PC-9 (cell line): ENCODE measurements around the gene ARL5A. TPM values are rescaled to one million over a fixed set of nuclear protein-coding genes. Genes with fewer than 3 reads are reported as not detected.

Experiments
- BruUV-seq: library from RNA; stranded (reverse); fragments of 400-500 nt; replicated peaks from 2 replicates; lab custom pipeline; 2021; lab: Mats Ljungman, UMichigan
- CTCF ChIA-PET: fragments of 300-600 bp; sonication (Branson Sonifier 250); formaldehyde crosslinking; loops from one replicate; lab custom pipeline; 2022; ENCODE audit warnings: antibody characterized with exemption; lab: Charles Lee
- POLR2A ChIA-PET: fragments of 300-600 bp; sonication (Branson Sonifier 250); formaldehyde crosslinking; loops from one replicate; lab custom pipeline; 2022; ENCODE audit warnings: antibody characterized with exemption; ENCODE audit not compliant: unreplicated experiment; lab: Charles Lee
- DNase-seq, 2 experiments: peaks; one replicate each; pipeline versions ENCODE4 v3.0.0 to v3.0.0-alpha.2; 2015 to 2022; ENCODE audit warnings: mixed read lengths in 1 of 2
- H2AFZ ChIP-seq: fragments of 200-600 bp; sonication (generic); 2 replicates; pipeline ENCODE4 v1.8.1; 2017; ENCODE audit warnings: antibody characterized with exemption
- H3F3A ChIP-seq: fragments of 200-600 bp; sonication (generic); 2 replicates; pipeline ENCODE4 v1.8.1; 2017; ENCODE audit warnings: antibody characterized with exemption, mild to moderate bottlenecking, low read depth; ENCODE audit not compliant: insufficient read depth
- H3K27ac ChIP-seq: fragments of 200-600 bp; sonication (generic); 2 replicates; pipeline ENCODE4 v1.6.1; 2016; ENCODE audit warnings: mixed run types
- H3K27me3 ChIP-seq: fragments of 200-600 bp; sonication (generic); 2 replicates; pipeline ENCODE4 v1.6.1; 2016; ENCODE audit warnings: low read depth, mixed run types; ENCODE audit not compliant: insufficient read depth
- H3K36me3 ChIP-seq: fragments of 200-600 bp; sonication (generic); 2 replicates; pipeline ENCODE4 v1.6.1; 2016; ENCODE audit warnings: low read depth, mixed run types
- H3K4me1 ChIP-seq: fragments of 200-600 bp; sonication (generic); replicated peaks from 2 replicates; pipeline ENCODE4 v1.6.1; 2016; ENCODE audit warnings: mixed run types; ENCODE audit not compliant: insufficient read depth
- H3K4me2 ChIP-seq: fragments of 200-600 bp; sonication (generic); 2 replicates; pipeline ENCODE4 v1.6.1; 2017; ENCODE audit warnings: mixed run types
- H3K4me3 ChIP-seq: fragments of 200-600 bp; sonication (generic); 2 replicates; pipeline ENCODE4 v1.6.1; 2016; ENCODE audit warnings: mixed run types
- H3K79me2 ChIP-seq: fragments of 200-600 bp; sonication (generic); 2 replicates; pipeline ENCODE4 v1.6.1; 2017; ENCODE audit warnings: low read depth, mixed run types
- H3K9me2 ChIP-seq: fragments of 200-600 bp; sonication (generic); 2 replicates; pipeline ENCODE4 v1.8.1; 2017; ENCODE audit warnings: mild to moderate bottlenecking; ENCODE audit not compliant: insufficient read depth
- H3K9me3 ChIP-seq: fragments of 200-600 bp; sonication (generic); 2 replicates; pipeline ENCODE4 v1.8.1; 2016; ENCODE audit warnings: low read depth; ENCODE audit not compliant: insufficient read depth
- H4K20me1 ChIP-seq: fragments of 200-600 bp; sonication (generic); 2 replicates; pipeline ENCODE4 v1.8.1; 2017; ENCODE audit not compliant: insufficient read depth
- EZH2 ChIP-seq: fragments of 200-600 bp; sonication (generic); IDR thresholded peaks from 2 replicates; pipeline ENCODE4 v1.8.0; 2017; ENCODE audit warnings: antibody characterized with exemption, low read depth
- intact Hi-C: fragments of 100-400 bp; cut with micrococcal nuclease; formaldehyde crosslinking; loops from one replicate; pipeline ENCODE4 v1.10.0; 2022; ENCODE audit not compliant: unreplicated experiment
- total RNA-seq: library from RNA; stranded (reverse); gene quantifications from 2 replicates; pipeline ENCODE4 v1.2.3, GENCODE V29; 2021
- TF ChIP-seq, protein P1 (sequence below): fragments of 200-600 bp; sonication (generic); conservative IDR thresholded peaks from 2 replicates; pipeline ENCODE4 v1.6.1; 2017; ENCODE audit warnings: mixed run types, antibody characterized with exemption, mild to moderate bottlenecking, moderate library complexity

The ARL5A gene
- total RNA-seq, 1 experiment from 2014 or later, result 36.1 TPM

- no peak for TF ChIP-seq EZH2
- TF ChIP-seq, protein P1, sequence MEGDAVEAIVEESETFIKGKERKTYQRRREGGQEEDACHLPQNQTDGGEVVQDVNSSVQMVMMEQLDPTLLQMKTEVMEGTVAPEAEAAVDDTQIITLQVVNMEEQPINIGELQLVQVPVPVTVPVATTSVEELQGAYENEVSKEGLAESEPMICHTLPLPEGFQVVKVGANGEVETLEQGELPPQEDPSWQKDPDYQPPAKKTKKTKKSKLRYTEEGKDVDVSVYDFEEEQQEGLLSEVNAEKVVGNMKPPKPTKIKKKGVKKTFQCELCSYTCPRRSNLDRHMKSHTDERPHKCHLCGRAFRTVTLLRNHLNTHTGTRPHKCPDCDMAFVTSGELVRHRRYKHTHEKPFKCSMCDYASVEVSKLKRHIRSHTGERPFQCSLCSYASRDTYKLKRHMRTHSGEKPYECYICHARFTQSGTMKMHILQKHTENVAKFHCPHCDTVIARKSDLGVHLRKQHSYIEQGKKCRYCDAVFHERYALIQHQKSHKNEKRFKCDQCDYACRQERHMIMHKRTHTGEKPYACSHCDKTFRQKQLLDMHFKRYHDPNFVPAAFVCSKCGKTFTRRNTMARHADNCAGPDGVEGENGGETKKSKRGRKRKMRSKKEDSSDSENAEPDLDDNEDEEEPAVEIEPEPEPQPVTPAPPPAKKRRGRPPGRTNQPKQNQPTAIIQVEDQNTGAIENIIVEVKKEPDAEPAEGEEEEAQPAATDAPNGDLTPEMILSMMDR, result no peak
- H3K79me2 ChIP-seq, result no peaks in the 10 kb centered on the region
- H3K4me2 ChIP-seq, result no peak overlapping the region
- intact Hi-C loops, result no loop called here
- H3K9me3 ChIP-seq, result no peaks in the 10 kb centered on the region
- no peaks in the 10 kb centered on the region for H3K4me1 ChIP-seq
- DNase-seq, result no peak
- ChIA-PET POLR2A (no interaction called here), CTCF (no interaction called here)
- no peak overlapping the region for H3K27ac ChIP-seq
- no peaks in the 10 kb centered on the region for H4K20me1 ChIP-seq
- no TSS peak for BruUV-seq
- no peak overlapping the region for H2AFZ ChIP-seq
- H3K9me2 ChIP-seq, result no peaks in the 10 kb centered on the region
- no peaks in the 10 kb centered on the region for H3K27me3 ChIP-seq
- no peaks in the 10 kb centered on the region for H3K36me3 ChIP-seq
- H3K4me3 ChIP-seq, result no peak overlapping the region
- no peaks in the 10 kb centered on the region for H3F3A ChIP-seq
Observed at GRCh38 chr2:151844211-151844896, 16.1 kb upstream of the ARL5A start.

GRCh38 chr2:151843691-151844061 is 15.5 kb upstream of the ARL5A start:
- Histone ChIP-seq H3K4me2 (no peak overlapping the region), H3K27me3 (no peaks in the 10 kb centered on the region)

DNA sequence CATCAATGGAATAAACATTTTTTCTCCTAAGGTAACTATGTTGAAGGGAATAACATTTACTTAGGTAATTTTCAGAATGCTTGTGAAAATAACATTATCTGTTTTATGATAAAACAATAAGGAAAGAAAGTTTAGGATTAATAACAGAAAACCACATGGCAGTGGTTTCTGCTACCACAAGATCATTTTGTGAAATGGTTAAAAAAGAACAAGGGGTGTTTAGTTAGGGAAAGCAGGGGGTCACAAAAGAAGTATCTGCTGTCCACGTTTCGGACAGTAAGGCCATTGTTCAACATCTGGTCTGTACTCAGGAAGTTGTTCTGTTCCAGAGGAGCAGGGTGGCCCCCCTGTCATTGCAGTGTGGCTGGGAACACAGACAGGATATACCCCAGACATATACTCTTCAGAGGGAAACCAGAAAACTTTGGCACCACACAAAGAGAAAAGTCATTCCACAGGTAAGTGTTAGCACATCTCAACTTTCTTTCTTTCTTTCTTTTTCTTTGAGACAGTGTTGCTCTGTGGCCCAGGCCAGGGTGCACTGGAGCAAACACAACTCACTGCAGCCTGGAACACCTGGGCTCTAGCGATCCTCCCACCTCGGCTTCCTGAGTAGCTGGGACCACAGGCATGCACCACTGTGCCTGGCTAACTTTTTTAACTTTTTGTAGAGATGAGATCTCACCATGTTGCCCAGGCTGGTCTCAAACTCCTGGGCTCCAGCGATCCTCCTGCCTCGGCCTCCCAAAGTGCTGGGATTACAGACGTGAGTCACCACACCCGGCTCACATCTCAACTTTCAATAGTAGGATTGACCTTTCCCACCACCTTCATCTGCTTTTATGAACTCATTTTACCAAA is 14.8 kb upstream of the ARL5A start:
- DNase-seq, result no peak
- H3F3A ChIP-seq, result no peaks in the 10 kb centered on the region
- H3K36me3 ChIP-seq, result no peaks in the 10 kb centered on the region
- no peak overlapping the region for H2AFZ ChIP-seq
- no peaks in the 10 kb centered on the region for H4K20me1 ChIP-seq
- no peak overlapping the region for H3K4me3 ChIP-seq
- no peaks in the 10 kb centered on the region for H3K27me3 ChIP-seq
- intact Hi-C loops, result no loop called here
- H3K4me2 ChIP-seq, result no peak overlapping the region
- CTCF ChIA-PET, result no interaction called here
- no peaks in the 10 kb centered on the region for H3K9me3 ChIP-seq
- H3K4me1 ChIP-seq, result no peaks in the 10 kb centered on the region
- H3K9me2 ChIP-seq, result no peaks in the 10 kb centered on the region
- no TSS peak for BruUV-seq
- H3K79me2 ChIP-seq, result no peaks in the 10 kb centered on the region
- TF ChIP-seq, protein P1, result no peak
- no peak for TF ChIP-seq EZH2
- no peak overlapping the region for H3K27ac ChIP-seq
- POLR2A ChIA-PET, result no interaction called here

More at GRCh38 chr2:151843691-151844061, 15.5 kb upstream of the ARL5A start:
- Histone ChIP-seq H3K9me3 (no peaks in the 10 kb centered on the region), H3K4me1 (no peaks in the 10 kb centered on the region), H3K36me3 (no peaks in the 10 kb centered on the region), H2AFZ (no peak overlapping the region), H3K4me3 (no peak overlapping the region), H3K79me2 (no peaks in the 10 kb centered on the region), H3K27ac (no peak overlapping the region), H4K20me1 (no peaks in the 10 kb centered on the region), H3K9me2 (no peaks in the 10 kb centered on the region), H3F3A (no peaks in the 10 kb centered on the region)
- no peak for DNase-seq
- intact Hi-C loops, result no loop called here
- no peak for TF ChIP-seq EZH2
- TF ChIP-seq, protein P1, result no peak
- CTCF ChIA-PET, result no interaction called here
- BruUV-seq, result no TSS peak
- POLR2A ChIA-PET, result no interaction called here
